ENCODE measurements around the gene RTN4RL1.

RTN4RL1 gene

GRCh38 chr17:1977583-1978395 lies 47.3 kb downstream of the RTN4RL1 start:
- H3K4me1 ChIP-seq (ENCODE audit: control insufficient read depth, insufficient read depth, low read depth, low read length), result peaks cover 39% of the 10 kb centered on the region
- H4K91ac ChIP-seq (ENCODE audit: low read length), result no peak overlapping the region
- H3K4ac ChIP-seq (ENCODE audit: low read depth in 1 of 2, low read length in 2 of 2), result no peak overlapping the region
- H4K8ac ChIP-seq (ENCODE audit: low read length), result no peak overlapping the region
- no peaks in the 10 kb centered on the region for H3K36me3 ChIP-seq (ENCODE audit: control insufficient read depth in 1 of 2, insufficient read depth in 2 of 2, low read depth in 1 of 2, low read length in 2 of 2)
- 41% methylated on average over 46 of the region's 55 CpGs for WGBS
- no peak overlapping the region for H3K9ac ChIP-seq (ENCODE audit: low read length)
- no peak overlapping the region for H2AK5ac ChIP-seq (ENCODE audit: low read length, severe bottlenecking)
- H3K9me3 ChIP-seq (ENCODE audit: control insufficient read depth, low read length), result no peaks in the 10 kb centered on the region
- H3K14ac ChIP-seq (ENCODE audit: low read length in 2 of 2), result no peak overlapping the region
- peak overlapping the region in 1 of 2 experiments; percentile 43 for H3K4me3 ChIP-seq (ENCODE audit: insufficient read depth in 1 of 2, low read depth in 1 of 2, low read length in 2 of 2)
- no peak overlapping the region for H2BK12ac ChIP-seq (ENCODE audit: low read length in 2 of 2)
- no peak overlapping the region for H2AFZ ChIP-seq (ENCODE audit: low read depth, low read length)
- H2BK15ac ChIP-seq (ENCODE audit: low read depth, poor library complexity, severe bottlenecking), result no peak overlapping the region
- no peaks in the 10 kb centered on the region for H3K79me1 ChIP-seq (replicated peaks; ENCODE audit: low read length, poor library complexity, severe bottlenecking)
- no peak overlapping the region for H3K18ac ChIP-seq (ENCODE audit: low read depth in 1 of 2, low read length in 2 of 2)
- peaks cover 32 to 46% of the 10 kb centered on the region in 2 experiments for H3K27me3 ChIP-seq (ENCODE audit: control insufficient read depth in 1 of 2, insufficient read depth in 1 of 2, low read length in 2 of 2)
- no peak overlapping the region for H2BK5ac ChIP-seq (ENCODE audit: low read depth, low read length, poor library complexity, severe bottlenecking)
- no peak overlapping the region for H3K4me2 ChIP-seq (ENCODE audit: low read length, poor library complexity, severe bottlenecking)
- no peak for DNase-seq
- H3K23ac ChIP-seq (ENCODE audit: low read length in 2 of 2), result no peak overlapping the region
- H3K27ac ChIP-seq (ENCODE audit: low read length, poor library complexity, severe bottlenecking), result no peak overlapping the region
- H2BK120ac ChIP-seq (ENCODE audit: low read depth, low read length), result no peak overlapping the region

- no peak overlapping the region for H4K8ac ChIP-seq (ENCODE audit: low read length)
- H3K14ac ChIP-seq (ENCODE audit: low read length in 2 of 2), result no peak overlapping the region
- no peak overlapping the region for H3K4me3 ChIP-seq (ENCODE audit: insufficient read depth in 1 of 2, low read depth in 1 of 2, low read length in 2 of 2)
- no peak overlapping the region for H2BK15ac ChIP-seq (ENCODE audit: low read depth, poor library complexity, severe bottlenecking)
- no peak overlapping the region for H2BK120ac ChIP-seq (ENCODE audit: low read depth, low read length)
- no peak overlapping the region for H2AK5ac ChIP-seq (ENCODE audit: low read length, severe bottlenecking)
- no peak overlapping the region for H3K27ac ChIP-seq (ENCODE audit: low read length, poor library complexity, severe bottlenecking)
- H3K4ac ChIP-seq (ENCODE audit: low read depth in 1 of 2, low read length in 2 of 2), result no peak overlapping the region
- DNase-seq, result no peak
- WGBS, result 82% methylated on average over 4 of the region's 5 CpGs
- H2AFZ ChIP-seq (ENCODE audit: low read depth, low read length), result no peak overlapping the region
- no peaks in the 10 kb centered on the region for H3K36me3 ChIP-seq (ENCODE audit: control insufficient read depth in 1 of 2, insufficient read depth in 2 of 2, low read depth in 1 of 2, low read length in 2 of 2)
- H3K4me2 ChIP-seq (ENCODE audit: low read length, poor library complexity, severe bottlenecking), result no peak overlapping the region
- H3K9ac ChIP-seq (ENCODE audit: low read length), result no peak overlapping the region
- no peak overlapping the region for H4K91ac ChIP-seq (ENCODE audit: low read length)
- peaks cover 36 to 44% of the 10 kb centered on the region in 2 experiments for H3K27me3 ChIP-seq (ENCODE audit: control insufficient read depth in 1 of 2, insufficient read depth in 1 of 2, low read length in 2 of 2)
- H3K18ac ChIP-seq (ENCODE audit: low read depth in 1 of 2, low read length in 2 of 2), result no peak overlapping the region
- no peak overlapping the region for H2BK12ac ChIP-seq (ENCODE audit: low read length in 2 of 2)
- peaks cover 31% of the 10 kb centered on the region for H3K4me1 ChIP-seq (ENCODE audit: control insufficient read depth, insufficient read depth, low read depth, low read length)
- no peak overlapping the region for H2BK5ac ChIP-seq (ENCODE audit: low read depth, low read length, poor library complexity, severe bottlenecking)
- H3K23ac ChIP-seq (ENCODE audit: low read length in 2 of 2), result no peak overlapping the region
- no peaks in the 10 kb centered on the region for H3K79me1 ChIP-seq (replicated peaks; ENCODE audit: low read length, poor library complexity, severe bottlenecking)
- H3K9me3 ChIP-seq (ENCODE audit: control insufficient read depth, low read length), result no peaks in the 10 kb centered on the region
Measured at GRCh38 chr17:1976683-1977064, 48.5 kb downstream of the RTN4RL1 start.

GRCh38 chr17:1976000-1976682 lies 49.0 kb downstream of the RTN4RL1 start:
- Histone ChIP-seq H3K9me3 (ENCODE audit: control insufficient read depth, low read length) (no peaks in the 10 kb centered on the region), H3K79me1 (replicated peaks; ENCODE audit: low read length, poor library complexity, severe bottlenecking) (no peaks in the 10 kb centered on the region), H4K91ac (ENCODE audit: low read length) (no peak overlapping the region), H3K4me2 (ENCODE audit: low read length, poor library complexity, severe bottlenecking) (no peak overlapping the region), H3K27ac (ENCODE audit: low read length, poor library complexity, severe bottlenecking) (no peak overlapping the region), H2AFZ (ENCODE audit: low read depth, low read length) (no peak overlapping the region), H2BK120ac (ENCODE audit: low read depth, low read length) (no peak overlapping the region), H3K36me3 (ENCODE audit: control insufficient read depth in 1 of 2, insufficient read depth in 2 of 2, low read depth in 1 of 2, low read length in 2 of 2) (no peaks in the 10 kb centered on the region), H3K4me1 (ENCODE audit: control insufficient read depth, insufficient read depth, low read depth, low read length) (peaks cover 26% of the 10 kb centered on the region), H3K4ac (ENCODE audit: low read depth in 1 of 2, low read length in 2 of 2) (no peak overlapping the region), H4K8ac (ENCODE audit: low read length) (no peak overlapping the region), H3K27me3 (ENCODE audit: control insufficient read depth in 1 of 2, insufficient read depth in 1 of 2, low read length in 2 of 2) (peaks cover 36 to 46% of the 10 kb centered on the region in 2 experiments), H3K14ac (ENCODE audit: low read length in 2 of 2) (no peak overlapping the region), H2AK5ac (ENCODE audit: low read length, severe bottlenecking) (no peak overlapping the region), H2BK12ac (ENCODE audit: low read length in 2 of 2) (no peak overlapping the region), H3K9ac (ENCODE audit: low read length) (no peak overlapping the region), H3K4me3 (ENCODE audit: insufficient read depth in 1 of 2, low read depth in 1 of 2, low read length in 2 of 2) (no peak overlapping the region), H3K18ac (ENCODE audit: low read depth in 1 of 2, low read length in 2 of 2) (no peak overlapping the region), H2BK15ac (ENCODE audit: low read depth, poor library complexity, severe bottlenecking) (no peak overlapping the region), H2BK5ac (ENCODE audit: low read depth, low read length, poor library complexity, severe bottlenecking) (no peak overlapping the region), H3K23ac (ENCODE audit: low read length in 2 of 2) (no peak overlapping the region)
- 66% methylated on average over 4 of the region's 4 CpGs for WGBS
- DNase-seq, result no peak

GRCh38 chr17:1975573-1975972 lies 49.6 kb downstream of the RTN4RL1 start:
- Histone ChIP-seq H3K9me3 (ENCODE audit: control insufficient read depth, low read length) (peaks cover 3% of the 10 kb centered on the region), H3K4me2 (ENCODE audit: low read length, poor library complexity, severe bottlenecking) (no peak overlapping the region), H3K18ac (ENCODE audit: low read depth in 1 of 2, low read length in 2 of 2) (no peak overlapping the region), H3K9ac (ENCODE audit: low read length) (no peak overlapping the region), H3K4ac (ENCODE audit: low read depth in 1 of 2, low read length in 2 of 2) (no peak overlapping the region), H2BK5ac (ENCODE audit: low read depth, low read length, poor library complexity, severe bottlenecking) (no peak overlapping the region), H2BK120ac (ENCODE audit: low read depth, low read length) (no peak overlapping the region), H3K14ac (ENCODE audit: low read length in 2 of 2) (no peak overlapping the region), H3K4me1 (ENCODE audit: control insufficient read depth, insufficient read depth, low read depth, low read length) (peaks cover 23% of the 10 kb centered on the region), H3K79me1 (replicated peaks; ENCODE audit: low read length, poor library complexity, severe bottlenecking) (no peaks in the 10 kb centered on the region), H2AK5ac (ENCODE audit: low read length, severe bottlenecking) (no peak overlapping the region), H3K27ac (ENCODE audit: low read length, poor library complexity, severe bottlenecking) (no peak overlapping the region), H2BK12ac (ENCODE audit: low read length in 2 of 2) (no peak overlapping the region), H3K23ac (ENCODE audit: low read length in 2 of 2) (no peak overlapping the region), H3K36me3 (ENCODE audit: control insufficient read depth in 1 of 2, insufficient read depth in 2 of 2, low read depth in 1 of 2, low read length in 2 of 2) (no peaks in the 10 kb centered on the region), H3K4me3 (ENCODE audit: insufficient read depth in 1 of 2, low read depth in 1 of 2, low read length in 2 of 2) (no peak overlapping the region), H4K91ac (ENCODE audit: low read length) (no peak overlapping the region), H4K8ac (ENCODE audit: low read length) (no peak overlapping the region), H2AFZ (ENCODE audit: low read depth, low read length) (no peak overlapping the region), H3K27me3 (ENCODE audit: control insufficient read depth in 1 of 2, insufficient read depth in 1 of 2, low read length in 2 of 2) (peaks cover 40 to 52% of the 10 kb centered on the region in 2 experiments), H2BK15ac (ENCODE audit: low read depth, poor library complexity, severe bottlenecking) (no peak overlapping the region)
- WGBS, result 91% methylated on average over 9 of the region's 10 CpGs
- DNase-seq, result no peak

All from mesenchymal stem cell (in vitro differentiated cells and primary cell).